GM19467 (cell line): ENCODE results near the gene PPFIBP2.

ENCODE experiments used
- ATAC-seq: cut with Tn5 transposase; IDR thresholded peaks from one replicate; pipeline ENCODE4 v1.9.1; 2021; ENCODE audit warnings: mild to moderate bottlenecking, moderate library complexity; ENCODE audit not compliant: unreplicated experiment

The PPFIBP2 gene

GRCh38 chr11:7575841-7576725 is 62.3 kb downstream of the PPFIBP2 start:
- ATAC-seq, result no peak

DNA sequence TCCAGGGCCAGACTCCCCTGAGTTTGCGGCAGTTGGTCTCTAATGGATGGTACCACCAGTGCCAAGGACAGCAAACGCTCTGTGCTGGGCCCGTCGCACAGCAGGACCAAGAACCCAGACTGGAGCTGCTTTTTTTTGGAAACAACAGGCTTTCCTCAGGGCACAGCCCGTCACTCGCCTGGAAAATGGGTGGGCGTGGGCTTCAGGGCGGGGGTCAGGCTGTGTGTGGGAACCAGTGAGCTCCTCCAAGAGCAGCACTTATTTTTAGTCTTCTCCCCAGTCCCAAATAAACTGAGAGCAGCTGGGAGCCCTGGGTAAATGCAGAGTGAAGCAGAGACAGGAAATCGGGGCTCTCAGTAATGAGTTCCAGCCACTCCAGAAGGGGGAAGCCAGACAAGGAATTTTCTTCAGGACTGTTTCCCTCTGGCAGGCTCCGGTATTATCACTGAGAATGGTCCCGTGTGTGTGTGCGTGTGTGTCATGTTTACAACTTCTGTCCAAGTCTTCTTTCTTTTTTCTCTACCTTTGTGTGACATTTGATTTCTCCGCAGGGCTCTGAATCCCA is 63.0 kb downstream of the PPFIBP2 start:
- no peak for ATAC-seq

GRCh38 chr11:7577291-7578190 is 63.7 kb downstream of the PPFIBP2 start:
- ATAC-seq, result no peak

- ATAC-seq, result no peak
Observed at GRCh38 chr11:7578276-7578955, 64.6 kb downstream of the PPFIBP2 start.

- no peak for ATAC-seq
Observed at GRCh38 chr11:7579361-7579791, 65.6 kb downstream of the PPFIBP2 start.

DNA sequence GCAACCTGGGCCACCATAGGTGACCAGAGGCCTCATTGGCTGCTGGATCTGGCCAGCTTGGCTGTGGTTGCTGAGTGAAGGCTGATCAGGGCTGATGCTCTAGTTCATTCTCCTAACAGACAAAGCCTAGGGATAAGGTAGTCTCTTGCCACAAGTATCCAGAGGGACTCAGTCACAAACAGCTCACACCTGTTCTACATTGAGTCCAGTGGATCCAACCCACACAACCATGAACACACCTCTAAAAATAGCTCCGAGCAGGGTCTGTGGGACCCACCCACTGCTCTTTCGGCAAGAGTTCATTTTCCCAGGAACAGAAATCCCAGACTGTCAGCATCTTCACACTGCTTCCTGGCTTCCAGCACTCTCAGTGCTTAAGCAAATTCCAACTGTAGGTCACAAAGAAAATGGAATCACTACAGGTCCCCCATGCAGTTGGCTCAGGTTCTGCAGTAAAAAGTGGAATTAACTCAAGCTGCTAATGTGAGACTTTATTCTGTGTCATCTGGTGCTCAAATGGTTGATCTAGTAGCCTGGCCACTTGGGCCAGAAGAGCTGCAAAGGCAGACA is 67.3 kb downstream of the PPFIBP2 start:
- ATAC-seq, result no peak

DNA sequence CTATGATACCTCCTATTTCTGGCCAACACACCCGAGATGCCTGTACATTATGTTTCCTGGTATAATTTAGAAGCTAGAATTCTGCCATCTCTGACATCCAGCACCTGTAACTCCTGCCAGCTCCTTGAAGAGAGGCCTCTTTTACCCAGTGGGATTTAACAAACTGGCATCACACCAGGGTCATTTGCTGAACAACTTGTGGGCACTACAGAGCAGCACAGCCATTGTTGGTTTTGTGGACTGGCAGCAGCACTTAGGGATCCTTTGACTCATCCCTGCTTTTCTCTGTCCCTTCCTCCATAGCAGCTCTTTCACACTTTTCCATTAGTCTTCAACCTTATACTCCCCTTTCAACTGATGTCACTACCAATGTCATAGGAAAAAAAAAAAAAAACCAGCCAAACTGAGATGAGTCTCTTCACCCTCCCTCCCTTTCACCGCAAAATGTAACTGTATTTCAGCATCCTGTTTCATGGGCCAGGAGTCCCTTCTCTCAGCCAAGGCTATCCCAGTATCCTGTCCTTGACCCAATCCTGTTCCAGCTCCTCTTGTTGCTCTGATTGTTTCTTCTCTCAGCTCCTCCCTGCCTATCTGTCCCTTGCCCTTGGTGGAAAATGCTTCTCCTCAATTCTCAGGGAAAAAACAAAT is 68.7 kb downstream of the PPFIBP2 start:
- ATAC-seq, result no peak

DNA sequence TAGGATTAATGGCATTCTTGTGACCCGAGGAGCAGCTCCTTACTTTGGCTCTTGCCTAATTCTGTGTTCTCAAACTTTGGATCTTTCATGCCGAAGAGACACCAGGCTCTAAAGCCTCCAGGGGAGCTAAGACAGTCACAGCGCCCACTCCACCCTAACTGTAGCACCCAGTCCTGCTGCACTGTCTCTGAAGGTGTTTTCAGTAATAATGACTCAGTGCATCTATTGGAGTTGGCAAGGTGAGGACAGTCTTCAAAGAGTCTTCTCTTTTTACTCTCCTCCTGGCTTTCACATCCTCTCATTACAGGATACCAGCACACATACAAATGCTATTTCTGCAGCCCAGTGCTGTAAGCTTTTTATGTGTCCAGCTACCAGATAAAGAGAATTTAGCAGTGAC is 69.4 kb downstream of the PPFIBP2 start:
- ATAC-seq, result no peak

DNA sequence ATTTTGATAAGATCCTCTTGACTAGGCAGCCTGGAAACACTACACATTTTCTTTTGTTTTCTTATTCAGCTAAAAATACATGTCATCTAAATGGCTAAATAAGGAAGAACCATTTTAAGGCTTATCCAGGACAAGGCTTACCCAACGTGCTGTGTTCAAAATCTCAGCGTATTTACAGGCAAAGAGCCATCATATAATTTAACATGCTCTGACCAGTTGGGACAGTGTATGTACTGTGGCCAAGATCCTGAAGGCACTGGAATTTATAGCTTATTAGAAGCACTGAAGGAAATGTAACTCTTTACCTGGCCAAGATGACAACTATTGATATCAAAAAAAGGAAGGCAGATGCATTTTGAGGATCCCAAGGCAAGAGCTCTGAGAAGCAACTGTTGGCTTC is 71.1 kb downstream of the PPFIBP2 start:
- no peak for ATAC-seq

- ATAC-seq, result no peak
Observed at GRCh38 chr11:7585816-7586215, 72.0 kb downstream of the PPFIBP2 start.

DNA sequence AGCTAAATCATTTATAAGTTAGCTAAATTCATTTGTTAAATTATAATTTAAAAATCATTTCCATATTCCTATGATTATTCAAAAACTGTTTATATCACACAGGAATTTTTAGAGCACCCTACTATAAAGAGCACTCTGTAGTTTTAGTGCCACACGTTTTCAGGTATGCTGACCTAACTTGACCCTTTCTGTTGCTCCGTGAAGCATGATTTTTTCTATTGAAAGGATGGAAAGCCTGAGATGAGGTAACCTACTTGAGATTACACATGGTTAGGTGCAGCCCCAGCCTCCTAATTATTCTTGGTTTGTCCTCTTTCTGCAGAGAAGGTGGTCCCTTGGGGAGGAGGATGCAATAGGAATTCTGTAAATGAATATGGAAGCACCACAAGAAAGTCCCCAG is 72.6 kb downstream of the PPFIBP2 start:
- no peak for ATAC-seq

DNA sequence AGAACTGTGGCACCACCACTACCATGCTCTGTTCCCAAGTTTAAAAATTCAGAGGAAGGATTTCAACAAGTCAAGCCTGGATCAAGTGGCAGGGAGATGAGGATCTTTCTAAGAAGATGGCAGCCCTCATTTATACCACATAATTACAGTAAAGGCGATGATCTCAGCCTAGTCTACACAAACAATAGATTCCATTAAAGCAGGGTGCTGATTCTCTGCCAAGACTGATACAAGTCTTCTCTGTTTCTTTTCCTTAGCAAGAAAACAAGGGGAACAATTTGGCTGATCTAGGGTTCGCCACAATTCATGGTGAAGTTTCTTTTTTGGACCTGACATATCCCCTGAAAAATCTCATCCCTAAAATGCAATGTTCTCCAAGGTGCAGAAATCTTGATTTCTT is 73.9 kb downstream of the PPFIBP2 start:
- ATAC-seq, result no peak

GRCh38 chr11:7589861-7590260 is 76.1 kb downstream of the PPFIBP2 start:
- no peak for ATAC-seq

GRCh38 chr11:7590529-7590928 is 76.7 kb downstream of the PPFIBP2 start:
- ATAC-seq, result no peak

DNA sequence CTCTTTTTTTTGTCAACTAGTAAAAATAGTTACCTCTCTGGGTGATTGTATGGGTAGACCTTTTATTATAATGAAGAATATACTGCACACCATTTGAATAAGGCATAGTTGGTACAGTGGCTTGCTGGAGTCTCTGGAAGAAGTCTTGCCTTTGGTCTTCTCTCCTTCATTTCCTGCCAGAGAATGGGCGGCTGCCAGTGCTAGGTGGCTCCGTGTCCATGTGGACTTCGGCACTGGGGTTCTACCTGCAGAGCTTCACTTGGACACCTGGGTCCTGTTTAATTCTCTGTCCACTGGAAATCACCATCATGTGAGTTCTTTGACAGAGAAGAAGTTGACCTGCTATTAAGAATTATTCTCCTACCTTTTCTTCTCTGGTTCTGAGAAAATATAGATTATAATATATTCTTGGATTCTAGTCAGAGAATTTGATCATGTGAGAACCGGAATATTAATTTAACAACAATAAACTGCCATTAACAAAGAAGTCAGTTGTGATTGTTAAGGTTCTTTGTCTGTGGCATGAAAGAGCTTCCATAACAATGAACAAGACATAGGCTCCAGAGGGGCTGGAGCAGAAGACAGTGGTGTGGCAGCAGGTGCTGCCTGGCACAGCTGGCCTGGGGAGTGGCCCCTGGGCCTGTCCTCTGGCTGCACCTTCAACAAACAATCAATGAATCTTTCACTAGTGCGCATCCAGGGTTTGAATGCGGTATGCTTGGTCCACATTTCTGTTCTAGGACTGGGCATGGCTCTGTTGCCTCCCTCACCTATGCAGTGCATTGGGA is 77.5 kb downstream of the PPFIBP2 start:
- no peak for ATAC-seq

DNA sequence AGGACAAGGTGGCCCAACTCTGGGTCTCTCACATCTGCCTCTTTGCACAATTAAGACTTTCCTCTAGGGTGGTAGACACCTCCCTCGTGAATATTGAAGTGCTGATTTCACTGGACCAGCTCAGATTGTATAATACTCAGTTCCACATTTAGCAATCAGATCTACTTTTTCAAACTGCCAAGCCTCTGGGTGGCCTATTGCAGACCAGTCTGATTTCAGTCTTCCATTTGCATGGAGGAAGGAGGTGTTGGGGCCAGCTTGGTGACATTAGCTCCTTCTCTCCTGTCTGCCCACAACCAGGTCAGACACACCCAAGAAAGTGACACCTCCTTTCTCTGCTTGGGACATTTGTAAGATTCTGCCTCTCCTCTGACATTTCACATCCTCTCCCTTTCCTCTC is 78.2 kb downstream of the PPFIBP2 start:
- ATAC-seq, result peak; percentile 66

DNA sequence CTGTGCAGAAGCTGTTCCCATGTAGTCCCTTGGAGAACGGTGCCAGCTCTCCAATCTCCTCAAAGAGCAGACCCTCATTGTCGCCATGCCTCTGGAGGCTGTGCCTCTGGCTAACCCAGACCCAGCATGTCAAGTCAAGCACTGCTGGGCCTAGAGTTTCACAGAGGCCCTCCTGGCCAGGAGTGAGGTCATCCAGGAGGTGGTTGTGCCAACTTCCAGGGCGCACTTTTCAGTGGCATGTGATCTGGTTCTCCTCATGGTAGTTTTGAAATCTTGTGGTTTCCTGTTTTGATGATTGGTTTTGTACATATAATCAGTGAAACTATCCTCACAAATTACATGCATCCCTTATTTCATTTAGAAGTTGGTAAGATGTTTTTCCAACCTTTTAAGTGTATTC is 78.9 kb downstream of the PPFIBP2 start:
- ATAC-seq, result no peak

GRCh38 chr11:7593481-7593880 is 79.7 kb downstream of the PPFIBP2 start:
- no peak for ATAC-seq
